T-cell (primary cell): ENCODE results near the gene ART3. TPM values are rescaled to one million over a fixed set of nuclear protein-coding genes. Genes with fewer than 3 reads are reported as not detected.
A peak's percentile ranks its signal among the peaks of the same experiment; 100 is the strongest.

Experiments
- ATAC-seq, 4 experiments: fragments of 200-7000 bp in 3 of 4; fragments of 150-1000 bp in 1 of 4; cut with Tn5 transposase; replicated peaks in 1 of 4; 1 replicate in 3 of 4; 2 replicates in 1 of 4; pipeline ENCODE4 v1.10.0; 2021; ENCODE audit warnings: moderate library complexity in 3 of 4, mild to moderate bottlenecking in 2 of 4, moderate number of reproducible peaks in 1 of 4
- CTCF ChIA-PET, 2 donors: fragments of 300-600 bp; sonication (Branson Sonifier 250); formaldehyde crosslinking; loops; one replicate each; lab custom pipeline; 2022; ENCODE audit warnings: antibody characterized with exemption in 2 of 2; lab: Charles Lee
- POLR2A ChIA-PET, 2 donors: fragments of 300-600 bp; sonication (Branson Sonifier 250); formaldehyde crosslinking; loops; one replicate each; lab custom pipeline; 2022; ENCODE audit warnings: antibody characterized with exemption in 2 of 2; lab: Charles Lee
- DNase-seq, 35 experiments: peaks; one replicate each; pipeline versions ENCODE4 v3.0.0 to v3.0.0-alpha.2; 2013 to 2023
- H3K27ac ChIP-seq: one replicate; pipeline ENCODE4 v1.5.1; 2013; ENCODE audit warnings: low read length
- H3K27me3 ChIP-seq, 2 experiments: replicated peaks in 1 of 2; 1 replicate in 1 of 2; 2 replicates in 1 of 2; pipeline versions ENCODE4 v1.6.1 to v1.7.0; 2013; ENCODE audit warnings: low read length in 1 of 2, mixed read lengths in 1 of 2; ENCODE audit not compliant: control insufficient read depth in 2 of 2, insufficient read depth in 2 of 2; ENCODE audit errors: extremely low read depth in 1 of 2
- H3K36me3 ChIP-seq, 2 donors: 1 replicate in 1 of 2; 2 replicates in 1 of 2; pipeline versions ENCODE4 v1.6.1 to v1.7.0; 2013; ENCODE audit warnings: low read length in 1 of 2; ENCODE audit not compliant: control insufficient read depth in 2 of 2, insufficient read depth in 1 of 2; ENCODE audit errors: extremely low read depth in 1 of 2
- H3K4me1 ChIP-seq, 2 experiments: 1 replicate in 1 of 2; 2 replicates in 1 of 2; pipeline versions ENCODE4 v1.6.1 to v1.7.0; 2013; ENCODE audit warnings: low read length in 2 of 2, mixed read lengths in 1 of 2; ENCODE audit not compliant: insufficient read depth in 2 of 2, control insufficient read depth in 1 of 2; ENCODE audit errors: extremely low read depth in 1 of 2
- H3K4me3 ChIP-seq, 2 donors: 1 replicate in 1 of 2; 2 replicates in 1 of 2; pipeline versions ENCODE4 v1.5.1 to v1.7.0; 2013; ENCODE audit warnings: mild to moderate bottlenecking in 2 of 2, low read length in 1 of 2, moderate library complexity in 1 of 2; ENCODE audit not compliant: control insufficient read depth in 1 of 2; ENCODE audit errors: extremely low read depth in 1 of 2
- H3K9me3 ChIP-seq: 2 replicates; pipeline ENCODE4 v1.7.0; 2013
- H3K27ac Mint-ChIP-seq, 2 donors: one replicate each; pipeline ENCODE4 v1.8.0; 2020 to 2021; ENCODE audit warnings: mild to moderate bottlenecking in 2 of 2, mixed read lengths in 2 of 2
- H3K27me3 Mint-ChIP-seq, 2 donors: one replicate each; pipeline ENCODE4 v1.8.0; 2021 to 2022; ENCODE audit warnings: mixed read lengths in 2 of 2
- H3K36me3 Mint-ChIP-seq: one replicate; pipeline ENCODE4 v1.8.0; 2021; ENCODE audit warnings: mixed read lengths
- H3K4me1 Mint-ChIP-seq, 3 donors: one replicate each; pipeline ENCODE4 v1.8.0; 2020 to 2022; ENCODE audit warnings: mixed read lengths in 3 of 3, mild to moderate bottlenecking in 1 of 3
- H3K4me3 Mint-ChIP-seq, 3 donors: one replicate each; pipeline ENCODE4 v1.8.0; 2020 to 2022; ENCODE audit warnings: mild to moderate bottlenecking in 3 of 3, mixed read lengths in 3 of 3, moderate library complexity in 3 of 3
- H3K9me3 Mint-ChIP-seq, 3 donors: one replicate each; pipeline ENCODE4 v1.8.0; 2020 to 2022; ENCODE audit warnings: mixed read lengths in 3 of 3
- WGBS: methylation state at CpG from one replicate; pipeline ENCODE4 v1.1.5; 2013; ENCODE audit warnings: missing lambda C conversion rate; ENCODE audit not compliant: insufficient coverage; 5-methylcytosine and 5-hydroxymethylcytosine counted together
- total RNA-seq, 35 experiments: library from RNA in 6 of 35; stranded (reverse) in 6 of 35; fragments of 120-200 nt in 1 of 35; gene quantifications; one replicate each; pipeline versions ENCODE4 v1.2.1 to v1.2.4 and lab custom pipeline; 2013 to 2026

ART3 gene
- total RNA-seq = not detected
- total RNA-seq (2013) = not detected
- 0 to 0.51 (median 0) reads per million in 29 experiments for total RNA-seq (lab: John Stamatoyannopoulos, UW)

DNA sequence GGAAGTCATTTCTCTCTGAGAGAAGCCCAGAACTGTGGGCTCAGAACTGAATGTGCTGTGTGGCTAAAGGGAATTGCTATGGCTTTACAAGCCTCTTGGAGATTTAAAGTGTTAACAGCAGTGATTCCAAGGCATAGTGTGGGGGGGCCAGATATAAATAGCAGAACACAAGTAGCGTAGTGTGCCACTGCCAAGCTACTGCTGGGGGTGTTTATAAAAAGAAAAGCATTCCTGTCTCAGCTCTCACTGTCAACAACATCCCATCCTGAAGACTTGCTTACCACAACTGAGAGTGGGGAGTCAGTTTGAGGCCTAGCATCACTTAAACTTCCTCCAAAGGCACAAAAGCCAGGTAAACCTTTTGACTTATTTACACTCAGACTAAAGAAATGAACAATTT is at the start of gene ART3:
ART3 (plus strand) TSS at position 242 of the 400 bp plus-strand sequence. CDS start 1,181 bp downstream, outside the sequence.
- Mint-ChIP-seq H3K4me1 (no peaks in the 10 kb centered on the region), H3K36me3 (no peaks in the 10 kb centered on the region), H3K9me3 (no peaks in the 10 kb centered on the region), H3K4me3 (no peak within 1 kb of the TSS), H3K27me3 (peaks cover 0 to 4% of the 10 kb centered on the region in 2 donors), H3K27ac (no peak within 1 kb of the TSS)
- Histone ChIP-seq H3K27me3 (no peaks in the 10 kb centered on the region), H3K4me1 (no peaks in the 10 kb centered on the region), H3K9me3 (no peaks in the 10 kb centered on the region), H3K4me3 (no peak within 1 kb of the TSS), H3K27ac (no peak within 1 kb of the TSS), H3K36me3 (no peaks in the 10 kb centered on the region)
- no CpG with 5 or more reads among the region's 1 CpG for WGBS
- ATAC-seq = no peak
- ChIA-PET POLR2A (interaction anchor here in 1 of 2 donors (0.5 kb wide), 1 partner anchor 769 kb away, joined by 3 read pairs; no protein-coding TSS in a partner anchor), CTCF (no interaction called here)
- no peak for DNase-seq

DNA sequence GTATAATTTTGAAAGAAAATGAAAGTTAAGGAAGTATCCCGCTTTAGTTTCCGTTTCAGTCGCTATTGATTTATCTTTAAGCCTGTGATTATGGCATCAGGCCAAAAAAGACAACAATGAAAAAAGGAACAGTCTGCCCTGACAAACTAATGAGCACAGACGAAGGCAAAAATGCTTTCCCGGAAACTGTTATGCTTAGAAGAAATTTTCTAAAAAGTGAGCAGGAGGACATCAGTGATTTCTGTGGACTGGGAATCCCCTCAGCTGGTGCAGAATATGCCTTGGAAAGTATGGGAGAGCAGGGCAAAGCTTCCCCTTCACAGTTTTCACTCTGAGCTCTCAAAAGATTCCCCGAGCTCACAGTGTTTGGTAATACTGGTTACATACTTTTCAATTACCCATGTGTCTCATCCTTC is 46.2 kb upstream of the ART3 start:
- no peaks in the 10 kb centered on the region for H3K27me3 Mint-ChIP-seq
- H3K27ac ChIP-seq = no peak overlapping the region
- H3K9me3 ChIP-seq = no peaks in the 10 kb centered on the region
- peak overlapping the region; percentile 17 to 68 (median 66) for H3K4me3 Mint-ChIP-seq
- H3K36me3 Mint-ChIP-seq = no peaks in the 10 kb centered on the region
- H3K36me3 ChIP-seq = no peaks in the 10 kb centered on the region
- peak overlapping the region; percentile 50 for H3K27ac Mint-ChIP-seq
- ATAC-seq = peak in 2 of 4 experiments; percentile 27 to 69
- H3K4me1 Mint-ChIP-seq = peaks cover 23 to 30% (median 24%) of the 10 kb centered on the region in 3 donors
- H3K9me3 Mint-ChIP-seq = no peaks in the 10 kb centered on the region
- H3K4me1 ChIP-seq = peaks cover 0 to 2% of the 10 kb centered on the region in 2 experiments
- no peaks in the 10 kb centered on the region for H3K27me3 ChIP-seq
- CTCF ChIA-PET = no interaction called here
- peak in 1 of 35 experiments; percentile 40 for DNase-seq
- no peak overlapping the region for H3K4me3 ChIP-seq
- POLR2A ChIA-PET = no interaction called here
- 7% methylated on average over 5 of the region's 6 CpGs for WGBS

DNA sequence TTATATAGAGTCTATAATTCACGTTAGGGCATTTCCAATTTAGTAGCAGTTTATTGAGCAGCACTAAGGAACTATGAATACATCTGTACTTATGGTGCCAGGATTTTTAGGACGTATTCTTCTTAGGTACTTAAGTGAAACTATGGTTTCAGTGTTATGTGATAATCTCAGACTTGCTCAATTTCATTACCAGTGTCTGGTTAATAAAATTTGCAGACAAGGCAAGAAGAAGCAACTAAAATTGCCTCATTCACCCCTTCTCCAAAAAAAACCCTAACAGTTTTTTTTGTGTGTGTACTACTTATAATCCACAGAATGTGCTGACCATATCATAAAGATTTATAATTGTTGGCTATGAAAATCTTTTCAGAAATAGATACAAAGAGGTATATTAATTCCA is 45.2 kb upstream of the ART3 start:
- no peak overlapping the region for H3K4me3 ChIP-seq
- no peak for DNase-seq
- 100% methylated on average over 1 of the region's 2 CpGs for WGBS
- H3K36me3 ChIP-seq = no peaks in the 10 kb centered on the region
- Mint-ChIP-seq H3K27me3 (no peaks in the 10 kb centered on the region), H3K36me3 (no peaks in the 10 kb centered on the region), H3K9me3 (no peaks in the 10 kb centered on the region), H3K27ac (no peak overlapping the region), H3K4me1 (peaks cover 15 to 20% (median 18%) of the 10 kb centered on the region in 3 donors), H3K4me3 (no peak overlapping the region)
- no peaks in the 10 kb centered on the region for H3K27me3 ChIP-seq
- no peak overlapping the region for H3K27ac ChIP-seq
- POLR2A ChIA-PET = no interaction called here
- peaks cover 0 to 2% of the 10 kb centered on the region in 2 experiments for H3K4me1 ChIP-seq
- CTCF ChIA-PET = no interaction called here
- no peak for ATAC-seq
- no peaks in the 10 kb centered on the region for H3K9me3 ChIP-seq

GRCh38 chr4:76035141-76035540 is 39.4 kb upstream of the ART3 start:
- DNase-seq (no peak), ATAC-seq (no peak)
- ChIA-PET CTCF (interaction anchor here in 1 of 2 donors (1.0 kb wide), 1 partner anchor 39 kb away, joined by 3 read pairs; no protein-coding TSS in a partner anchor), POLR2A (no interaction called here)
- Histone ChIP-seq H3K4me1 (no peaks in the 10 kb centered on the region), H3K4me3 (no peak overlapping the region), H3K9me3 (no peaks in the 10 kb centered on the region), H3K27ac (no peak overlapping the region), H3K36me3 (no peaks in the 10 kb centered on the region), H3K27me3 (no peaks in the 10 kb centered on the region)
- no peaks in the 10 kb centered on the region for H3K4me1 Mint-ChIP-seq
- H3K9me3 Mint-ChIP-seq = no peaks in the 10 kb centered on the region
- no peaks in the 10 kb centered on the region for H3K36me3 Mint-ChIP-seq
- H3K4me3 Mint-ChIP-seq = no peak overlapping the region
- WGBS = 40% methylated on average over 1 of the region's 3 CpGs
- H3K27me3 Mint-ChIP-seq = no peaks in the 10 kb centered on the region
- no peak overlapping the region for H3K27ac Mint-ChIP-seq

- H3K4me1 Mint-ChIP-seq = no peaks in the 10 kb centered on the region
- ATAC-seq (no peak), DNase-seq (no peak)
- H3K27ac ChIP-seq = no peak within 1 kb of the TSS
- H3K27ac Mint-ChIP-seq = no peak within 1 kb of the TSS
- H3K9me3 Mint-ChIP-seq = no peaks in the 10 kb centered on the region
- peaks cover 0 to 2% of the 10 kb centered on the region in 2 donors for H3K27me3 Mint-ChIP-seq
- no peaks in the 10 kb centered on the region for H3K36me3 ChIP-seq
- no peaks in the 10 kb centered on the region for H3K4me1 ChIP-seq
- no peaks in the 10 kb centered on the region for H3K36me3 Mint-ChIP-seq
- H3K27me3 ChIP-seq = no peaks in the 10 kb centered on the region
- POLR2A ChIA-PET = no interaction called here
- CTCF ChIA-PET = interaction anchor here (0.9 to 1.2 kb wide), 3 partner anchors 23 to 40 kb away, joined by 3 read pairs; no protein-coding TSS in a partner anchor
- no CpG with 5 or more reads among the region's 2 CpGs for WGBS
- H3K4me3 Mint-ChIP-seq = no peak within 1 kb of the TSS
- H3K4me3 ChIP-seq = no peak within 1 kb of the TSS
- H3K9me3 ChIP-seq = no peaks in the 10 kb centered on the region
Measured at GRCh38 chr4:76035799-76036380, 38.6 kb upstream of the ART3 start, which contains the start of gene CXCL11. TSS of gene CXCL11 (minus strand) at chr4:76036070. CDS start at chr4:76035987, 83 bp downstream.

DNA sequence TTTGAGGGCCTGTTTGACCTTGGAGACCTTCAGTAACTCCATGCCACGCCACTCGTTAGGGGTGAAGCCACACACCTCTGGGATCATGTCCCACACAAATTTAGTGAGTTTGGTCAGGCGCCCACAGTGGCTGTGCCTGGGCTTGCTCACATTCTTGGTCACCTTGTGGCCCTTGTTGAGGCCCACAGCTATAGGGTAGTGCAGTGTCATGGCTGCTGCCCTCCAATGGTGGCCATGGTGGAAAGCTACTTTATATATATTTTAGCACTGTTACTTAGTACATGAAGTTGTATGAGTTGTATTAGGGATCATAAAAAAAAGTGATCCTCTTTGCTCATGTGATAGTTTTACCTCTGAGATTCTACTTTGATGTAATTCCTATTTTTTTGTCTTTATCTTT is 37.7 kb upstream of the ART3 start:
- Histone ChIP-seq H3K9me3 (no peaks in the 10 kb centered on the region), H3K4me1 (no peaks in the 10 kb centered on the region), H3K27me3 (no peaks in the 10 kb centered on the region), H3K4me3 (no peak overlapping the region), H3K36me3 (no peaks in the 10 kb centered on the region), H3K27ac (no peak overlapping the region)
- CTCF ChIA-PET = interaction anchor here (1.2 kb wide), 2 partner anchors 17 to 22 kb away, joined by 3 read pairs; no protein-coding TSS in a partner anchor
- Mint-ChIP-seq H3K27ac (no peak overlapping the region), H3K4me1 (no peaks in the 10 kb centered on the region), H3K9me3 (no peaks in the 10 kb centered on the region), H3K36me3 (no peaks in the 10 kb centered on the region), H3K27me3 (peaks cover 0 to 3% of the 10 kb centered on the region in 2 donors), H3K4me3 (no peak overlapping the region)
- ATAC-seq = no peak
- WGBS = 80% methylated on average over 2 of the region's 3 CpGs
- POLR2A ChIA-PET = no interaction called here
- no peak for DNase-seq
